Vagina (tissue), 2 donors: Measurements from ENCODE around the gene XPC.

ENCODE experiments used
- POLR2A ChIP-seq, 2 donors: fragments of 450-650 bp; IDR thresholded peaks; one replicate each; pipeline ENCODE4 v1.6.1; 2017; ENCODE audit warnings: antibody characterized with exemption in 2 of 2, mild to moderate bottlenecking in 2 of 2, moderate library complexity in 2 of 2
- POLR2AphosphoS5 ChIP-seq, 2 donors: sonication (generic); formaldehyde crosslinking; IDR thresholded peaks; one replicate each; pipeline ENCODE4 v1.9.0; 2017; ENCODE audit warnings: antibody characterized with exemption in 2 of 2, mild to moderate bottlenecking in 2 of 2, low read depth in 1 of 2; ENCODE audit not compliant: insufficient read depth in 1 of 2
- TF ChIP-seq, protein P1 (sequence below), 3 experiments: fragments of 450-650 bp in 2 of 3; fragments of 200-600 bp in 1 of 3; sonication (generic) in 1 of 3; IDR thresholded peaks; one replicate each; pipeline ENCODE4 v1.5.1; 2017 to 2019; ENCODE audit warnings: antibody characterized with exemption in 3 of 3, mild to moderate bottlenecking in 2 of 3, moderate library complexity in 2 of 3

DNA sequence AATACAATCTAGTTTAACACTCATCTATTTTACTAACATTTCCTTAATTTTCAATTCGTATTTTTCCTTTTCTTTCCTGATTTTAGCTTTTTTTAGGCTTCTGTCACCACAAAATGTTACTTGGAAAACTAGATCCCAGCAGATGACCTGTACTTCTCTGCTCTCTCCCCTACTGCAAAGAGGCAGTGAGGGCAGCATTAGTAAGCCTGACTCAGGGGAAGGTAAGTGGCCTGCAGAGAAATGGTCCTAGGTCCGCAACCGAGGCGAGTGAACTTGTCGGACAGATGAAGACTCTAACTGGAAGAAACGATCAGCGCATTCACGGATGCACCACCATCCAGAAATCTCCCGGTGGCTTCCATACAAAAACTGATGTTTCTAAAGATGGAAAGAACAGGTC, 33.2 kb downstream of the XPC start:
- TF ChIP-seq, protein P1, sequence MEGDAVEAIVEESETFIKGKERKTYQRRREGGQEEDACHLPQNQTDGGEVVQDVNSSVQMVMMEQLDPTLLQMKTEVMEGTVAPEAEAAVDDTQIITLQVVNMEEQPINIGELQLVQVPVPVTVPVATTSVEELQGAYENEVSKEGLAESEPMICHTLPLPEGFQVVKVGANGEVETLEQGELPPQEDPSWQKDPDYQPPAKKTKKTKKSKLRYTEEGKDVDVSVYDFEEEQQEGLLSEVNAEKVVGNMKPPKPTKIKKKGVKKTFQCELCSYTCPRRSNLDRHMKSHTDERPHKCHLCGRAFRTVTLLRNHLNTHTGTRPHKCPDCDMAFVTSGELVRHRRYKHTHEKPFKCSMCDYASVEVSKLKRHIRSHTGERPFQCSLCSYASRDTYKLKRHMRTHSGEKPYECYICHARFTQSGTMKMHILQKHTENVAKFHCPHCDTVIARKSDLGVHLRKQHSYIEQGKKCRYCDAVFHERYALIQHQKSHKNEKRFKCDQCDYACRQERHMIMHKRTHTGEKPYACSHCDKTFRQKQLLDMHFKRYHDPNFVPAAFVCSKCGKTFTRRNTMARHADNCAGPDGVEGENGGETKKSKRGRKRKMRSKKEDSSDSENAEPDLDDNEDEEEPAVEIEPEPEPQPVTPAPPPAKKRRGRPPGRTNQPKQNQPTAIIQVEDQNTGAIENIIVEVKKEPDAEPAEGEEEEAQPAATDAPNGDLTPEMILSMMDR (IDR thresholded peaks at IDR 0.05) = no peak
- TF ChIP-seq POLR2AphosphoS5 (IDR thresholded peaks at IDR 0.05; ENCODE audit: insufficient read depth in 1 of 2, low read depth in 1 of 2) = no peak
- TF ChIP-seq POLR2A (IDR thresholded peaks at IDR 0.05) = no peak
